ENCODE data around the gene RCN1.

- TF ChIP-seq CTCF (conservative IDR thresholded peaks at IDR 0.05 in 1 of 2, IDR thresholded peaks at IDR 0.05 in 1 of 2; ENCODE audit: extremely low read depth in 1 of 2, insufficient read depth in 1 of 2, low read depth in 1 of 2, low read length in 2 of 2) (no peak), EZH2 (IDR thresholded peaks at IDR 0.05; ENCODE audit: borderline replicate concordance, low read length) (no peak)
Observed at GRCh38 chr11:32099516-32099915, 8.6 kb downstream of the RCN1 start.
